IMR-90 (cell line): ENCODE results near the gene CORO1C. TPM values are rescaled to one million over a fixed set of nuclear protein-coding genes. Genes with fewer than 3 reads are reported as not detected.

Source experiments
- ATAC-seq: fragments of 200-7000 bp; cut with Tn5 transposase; 2 replicates; pipeline ENCODE4 v1.9.1; 2020; ENCODE audit warnings: low read depth, mild to moderate bottlenecking, moderate library complexity
- BruUV-seq: library from RNA; stranded (reverse); fragments of 400-500 nt; replicated peaks from 2 replicates; lab custom pipeline; 2021; lab: Mats Ljungman, UMichigan
- CTCF ChIA-PET: fragments of 300-600 bp; formaldehyde crosslinking; extraction: SDS; loops from one replicate; lab custom pipeline; 2021; ENCODE audit warnings: antibody characterized with exemption; lab: Yijun Ruan, JAX
- POLR2A ChIA-PET: fragments of 300-600 bp; sonication (Branson Sonifier 250); formaldehyde crosslinking; loops from one replicate; lab custom pipeline; 2022; ENCODE audit warnings: antibody characterized with exemption; ENCODE audit not compliant: unreplicated experiment; lab: Charles Lee
- DNase-seq: peaks from one replicate; pipeline ENCODE4 v3.0.0; 2013
- H2AFZ ChIP-seq: replicated peaks from 2 replicates; pipeline ENCODE3; 2013; ENCODE audit warnings: low read length, mild to moderate bottlenecking; ENCODE audit not compliant: poor library complexity
- H2AK5ac ChIP-seq: 2 replicates; pipeline ENCODE4 v1.6.1; 2013; ENCODE audit warnings: low read depth, low read length, inconsistent platforms
- H2AK9ac ChIP-seq: replicated peaks from 2 replicates; pipeline ENCODE3; 2013; ENCODE audit warnings: mild to moderate bottlenecking, low read depth, low read length, moderate library complexity; ENCODE audit not compliant: poor library complexity
- H2BK120ac ChIP-seq: 2 replicates; pipeline ENCODE4 v1.6.1; 2013; ENCODE audit warnings: low read depth, low read length, inconsistent platforms
- H2BK15ac ChIP-seq: 3 replicates; pipeline ENCODE4 v1.6.1; 2013; ENCODE audit warnings: low read depth, low read length, inconsistent platforms
- H2BK20ac ChIP-seq: 2 replicates; pipeline ENCODE4 v1.6.1; 2013; ENCODE audit warnings: low read depth, mild to moderate bottlenecking, inconsistent platforms, low read length, moderate library complexity
- H2BK5ac ChIP-seq: 2 replicates; pipeline ENCODE4 v1.6.1; 2013; ENCODE audit warnings: mild to moderate bottlenecking, low read depth, low read length, inconsistent platforms; ENCODE audit not compliant: poor library complexity, severe bottlenecking
- H3K14ac ChIP-seq: replicated peaks from 2 replicates; pipeline ENCODE4 v1.6.1; 2013; ENCODE audit warnings: low read depth, low read length, inconsistent platforms
- H3K18ac ChIP-seq: 2 replicates; pipeline ENCODE4 v1.6.1; 2013; ENCODE audit warnings: low read depth, low read length, control low read depth
- H3K23ac ChIP-seq: 2 replicates; pipeline ENCODE4 v1.6.1; 2013; ENCODE audit warnings: low read depth, low read length, inconsistent platforms
- H3K27ac ChIP-seq: 2 replicates; pipeline ENCODE4 v1.5.1; 2013; ENCODE audit warnings: mild to moderate bottlenecking, control low read depth, low read length; ENCODE audit not compliant: insufficient read depth
- H3K27me3 ChIP-seq: 2 replicates; pipeline ENCODE4 v1.6.1; 2013; ENCODE audit warnings: low read length; ENCODE audit not compliant: control insufficient read depth, insufficient read depth
- H3K36me3 ChIP-seq: 2 replicates; pipeline ENCODE4 v1.6.1; 2013; ENCODE audit warnings: low read length, mixed read lengths; ENCODE audit not compliant: control insufficient read depth, insufficient read depth
- H3K4ac ChIP-seq: 2 replicates; pipeline ENCODE4 v1.6.1; 2013; ENCODE audit warnings: low read depth, low read length, inconsistent platforms
- H3K4me1 ChIP-seq: 2 replicates; pipeline ENCODE4 v1.6.1; 2013; ENCODE audit warnings: low read length, mixed read lengths; ENCODE audit not compliant: control insufficient read depth, insufficient read depth
- H3K4me2 ChIP-seq: 2 replicates; pipeline ENCODE4 v1.6.1; 2013; ENCODE audit warnings: low read depth, mild to moderate bottlenecking, control low read depth, low read length, moderate library complexity
- H3K4me3 ChIP-seq: 2 replicates; pipeline ENCODE4 v1.5.1; 2013; ENCODE audit warnings: low read depth, mild to moderate bottlenecking, control low read depth, low read length, moderate library complexity; ENCODE audit not compliant: insufficient read depth
- H3K56ac ChIP-seq: 2 replicates; pipeline ENCODE4 v1.6.1; 2013; ENCODE audit warnings: low read length, inconsistent platforms; ENCODE audit not compliant: insufficient read depth; ENCODE audit errors: extremely low read depth
- H3K79me1 ChIP-seq, 2 experiments: 2 replicates each; pipeline ENCODE4 v1.6.1; 2013; ENCODE audit warnings: low read length in 2 of 2, inconsistent platforms in 1 of 2, low read depth in 1 of 2
- H3K9ac ChIP-seq: 2 replicates; pipeline ENCODE4 v1.6.1; 2013; ENCODE audit warnings: low read depth, low read length, control low read depth
- H3K9me1 ChIP-seq: 2 replicates; pipeline ENCODE4 v1.6.1; 2013; ENCODE audit warnings: low read length, inconsistent platforms; ENCODE audit not compliant: insufficient read depth
- H3K9me3 ChIP-seq: 2 replicates; pipeline ENCODE4 v1.6.1; 2013; ENCODE audit warnings: low read length; ENCODE audit not compliant: control insufficient read depth, insufficient read depth
- H4K20me1 ChIP-seq: 2 replicates; pipeline ENCODE4 v1.6.1; 2013; ENCODE audit warnings: low read length, inconsistent platforms; ENCODE audit not compliant: insufficient read depth
- H4K5ac ChIP-seq: 2 replicates; pipeline ENCODE4 v1.6.1; 2013; ENCODE audit warnings: mild to moderate bottlenecking, low read depth, low read length, control low read depth
- H4K8ac ChIP-seq, 2 experiments: 2 replicates each; pipeline ENCODE4 v1.6.1; 2013; ENCODE audit warnings: low read depth in 2 of 2, low read length in 2 of 2, control low read depth in 1 of 2, inconsistent platforms in 1 of 2
- H4K91ac ChIP-seq: 2 replicates; pipeline ENCODE4 v1.6.1; 2013; ENCODE audit warnings: low read depth, low read length, inconsistent platforms; ENCODE audit not compliant: insufficient read depth
- CHD1 ChIP-seq: IDR thresholded peaks from 2 replicates; pipeline ENCODE4 v1.6.1; 2012; ENCODE audit warnings: low read depth, low read length, improper control_type of control experiment
- FOS ChIP-seq: fragments of 150-350 bp; IDR thresholded peaks from 2 replicates; pipeline ENCODE4 v1.6.1; 2016; ENCODE audit warnings: low read depth, low read length
- MAFK ChIP-seq: IDR thresholded peaks from 2 replicates; pipeline ENCODE4 v1.6.1; 2012; ENCODE audit warnings: low read depth, low read length, improper control_type of control experiment
- MXI1 ChIP-seq: IDR thresholded peaks from 2 replicates; pipeline ENCODE4 v1.6.1; 2012; ENCODE audit warnings: low read depth, mild to moderate bottlenecking, low read length, moderate library complexity, borderline replicate concordance
- NFE2L2 ChIP-seq: fragments of 150-350 bp; IDR thresholded peaks from 2 replicates; pipeline ENCODE4 v1.6.1; 2016; ENCODE audit warnings: low read depth, mild to moderate bottlenecking, low read length
- POLR2A ChIP-seq: IDR thresholded peaks from 2 replicates; pipeline ENCODE4 v1.6.1; 2012; ENCODE audit warnings: mild to moderate bottlenecking, low read depth, low read length
- RAD21 ChIP-seq: IDR thresholded peaks from 2 replicates; pipeline ENCODE4 v1.6.1; 2012; ENCODE audit warnings: low read length, improper control_type of control experiment
- SMC3 ChIP-seq: fragments of 150-350 bp; IDR thresholded peaks from 2 replicates; pipeline ENCODE4 v1.6.1; 2016; ENCODE audit warnings: low read depth, mild to moderate bottlenecking, antibody characterized with exemption, low read length, moderate library complexity
- WGBS, 2 experiments: methylation state at CpG; one replicate each; pipeline versions ENCODE4 v1.1.5 to v1.1.7; 2013; ENCODE audit warnings: missing lambda C conversion rate in 2 of 2; ENCODE audit not compliant: insufficient read length in 1 of 2; ENCODE audit errors: extremely low coverage in 2 of 2; 5-methylcytosine and 5-hydroxymethylcytosine counted together
- dilution Hi-C: fragments of 300-500 bp; cut with HindIII; formaldehyde crosslinking; loops from one replicate; pipeline ENCODE4 v1.14.3; 2018; ENCODE audit warnings: low sequenced_read_pairs; ENCODE audit not compliant: unreplicated experiment
- in situ Hi-C: fragments of 300-500 bp; cut with MboI; formaldehyde crosslinking; loops from 3 replicates; pipeline ENCODE4 v1.14.3; 2019; ENCODE audit warnings: low sequenced_read_pairs, inconsistent platforms, mixed read lengths
- intact Hi-C: fragments of 100-400 bp; cut with micrococcal nuclease; formaldehyde crosslinking; loops from 2 replicates; pipeline ENCODE4 v1.10.0; 2022
- polyA plus RNA-seq, 3 experiments: library from polyadenylated mRNA; depleted of rRNA; stranded (reverse); fragments of >200 nt; gene quantifications; 2 replicates each; pipeline ENCODE4 v1.2.3, GENCODE V29; 2012; ENCODE audit warnings: low replicate concordance in 1 of 3
- total RNA-seq: library from RNA; depleted of rRNA; stranded (reverse); fragments of >200 nt; gene quantifications from 2 replicates; pipeline ENCODE4 v1.2.3, GENCODE V29; 2012
- TF ChIP-seq, protein P1 (sequence below): fragments of 150-350 bp; IDR thresholded peaks from 2 replicates; pipeline ENCODE4 v1.6.1; 2016; ENCODE audit warnings: low read depth, mild to moderate bottlenecking, low read length, moderate library complexity, borderline replicate concordance
- TF ChIP-seq, protein P2 (sequence below): fragments of 150-350 bp; IDR thresholded peaks from 2 replicates; pipeline ENCODE4 v1.6.1; 2017; ENCODE audit warnings: mild to moderate bottlenecking, antibody characterized with exemption, low read length, low read depth

The CORO1C gene
- total and polyA plus RNA-seq, 2 of the 4 experiments (the other 2 are of a cell fraction): 675 to 1,100 TPM

DNA sequence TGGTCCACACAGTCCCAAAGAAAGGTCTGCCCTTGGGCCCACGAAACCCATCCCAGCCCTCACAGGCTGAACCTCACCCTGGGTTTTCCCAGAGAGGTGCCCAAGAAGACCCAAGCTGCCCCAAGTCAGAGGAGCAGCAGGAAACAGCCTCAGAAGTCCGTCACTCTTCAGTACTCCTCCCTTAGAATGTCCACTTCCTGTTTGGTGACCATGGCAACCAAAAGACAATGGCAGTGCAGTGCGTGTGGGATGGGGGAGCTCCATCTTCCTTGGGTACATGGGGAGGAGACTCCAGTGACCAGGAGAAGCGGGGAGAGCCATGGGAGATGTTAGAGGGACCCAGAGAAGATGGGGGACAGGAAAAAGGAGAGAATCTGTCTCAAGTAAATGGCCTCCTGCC is 108.9 kb downstream of the CORO1C start:
- CTCF ChIA-PET: no interaction called here
- in situ Hi-C loops: no loop called here

More for the DNA sequence above, 108.9 kb downstream of the CORO1C start:
- dilution Hi-C loops (no loop called here), intact Hi-C loops (no loop called here)
- Histone ChIP-seq H3K27me3 (no peaks in the 10 kb centered on the region), H2BK15ac (peak overlapping the region; percentile 21; the same call in 1 of the 3 replicates), H3K23ac (no peak overlapping the region), H3K9ac (no peak overlapping the region), H2AK9ac (peak overlapping the region; percentile 82), H4K5ac (no peak overlapping the region), H2BK120ac (no peak overlapping the region), H4K8ac (peak overlapping the region in 1 of 2 experiments; percentile 78; a peak in 3 of 4 replicates), H3K4ac (0 out of 2 replicates have a peak overlapping the region, but pooled peaks have one; percentile 27), H4K91ac (peak overlapping the region; percentile 69; the same call in 1 of the 2 replicates), H3K4me1 (peaks cover 3% of the 10 kb centered on the region; the same call in 1 of the 2 replicates), H3K4me3 (no peak overlapping the region), H3K56ac (no peak overlapping the region), H2BK20ac (0 out of 2 replicates have a peak overlapping the region, but pooled peaks have one; percentile 45), H3K9me3 (no peaks in the 10 kb centered on the region), H3K18ac (no peak overlapping the region), H2AFZ (peak overlapping the region; percentile 75), H3K27ac (no peak overlapping the region), H2BK5ac (no peak overlapping the region), H3K9me1 (peaks cover 12% of the 10 kb centered on the region), H3K14ac (peak overlapping the region; percentile 52; the same call in 1 of the 2 replicates), H3K4me2 (no peak overlapping the region), H4K20me1 (no peaks in the 10 kb centered on the region), H2AK5ac (peak overlapping the region; percentile 73), H3K36me3 (no peaks in the 10 kb centered on the region), H3K79me1 (no peaks in the 10 kb centered on the region)
- BruUV-seq: no TSS peak
- POLR2A ChIA-PET: no interaction called here
- DNase-seq: no peak
- TF ChIP-seq MAFK: no peak
- no peak for TF ChIP-seq POLR2A
- no peak for TF ChIP-seq CHD1
- TF ChIP-seq NFE2L2: no peak
- TF ChIP-seq RAD21: no peak
- no peak for TF ChIP-seq SMC3
- TF ChIP-seq FOS: no peak
- TF ChIP-seq, protein P1, sequence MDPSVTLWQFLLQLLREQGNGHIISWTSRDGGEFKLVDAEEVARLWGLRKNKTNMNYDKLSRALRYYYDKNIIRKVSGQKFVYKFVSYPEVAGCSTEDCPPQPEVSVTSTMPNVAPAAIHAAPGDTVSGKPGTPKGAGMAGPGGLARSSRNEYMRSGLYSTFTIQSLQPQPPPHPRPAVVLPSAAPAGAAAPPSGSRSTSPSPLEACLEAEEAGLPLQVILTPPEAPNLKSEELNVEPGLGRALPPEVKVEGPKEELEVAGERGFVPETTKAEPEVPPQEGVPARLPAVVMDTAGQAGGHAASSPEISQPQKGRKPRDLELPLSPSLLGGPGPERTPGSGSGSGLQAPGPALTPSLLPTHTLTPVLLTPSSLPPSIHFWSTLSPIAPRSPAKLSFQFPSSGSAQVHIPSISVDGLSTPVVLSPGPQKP: no peak
- TF ChIP-seq, protein P2, sequence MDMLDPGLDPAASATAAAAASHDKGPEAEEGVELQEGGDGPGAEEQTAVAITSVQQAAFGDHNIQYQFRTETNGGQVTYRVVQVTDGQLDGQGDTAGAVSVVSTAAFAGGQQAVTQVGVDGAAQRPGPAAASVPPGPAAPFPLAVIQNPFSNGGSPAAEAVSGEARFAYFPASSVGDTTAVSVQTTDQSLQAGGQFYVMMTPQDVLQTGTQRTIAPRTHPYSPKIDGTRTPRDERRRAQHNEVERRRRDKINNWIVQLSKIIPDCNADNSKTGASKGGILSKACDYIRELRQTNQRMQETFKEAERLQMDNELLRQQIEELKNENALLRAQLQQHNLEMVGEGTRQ: no peak
- no peak for TF ChIP-seq MXI1
- WGBS, 2 experiments: no CpG with 5 or more reads among the region's 4 CpGs
- no peak for ATAC-seq
